Panc1 (cell line): ENCODE results near the gene GAL. TPM values are rescaled to one million over a fixed set of nuclear protein-coding genes. Genes with fewer than 3 reads are reported as not detected.

Source experiments
- ATAC-seq: fragments of 200-7000 bp; cut with Tn5 transposase; 2 replicates; pipeline ENCODE4 v1.9.1; 2020; ENCODE audit warnings: mild to moderate bottlenecking, moderate library complexity
- BruUV-seq: library from RNA; stranded (reverse); fragments of 400-500 nt; replicated peaks from 2 replicates; lab custom pipeline; 2021; lab: Mats Ljungman, UMichigan
- CTCF ChIA-PET: fragments of 300-600 bp; sonication (Branson Sonifier 250); formaldehyde crosslinking; loops from one replicate; lab custom pipeline; 2022; ENCODE audit warnings: antibody characterized with exemption; lab: Charles Lee
- POLR2A ChIA-PET: fragments of 300-600 bp; sonication (Branson Sonifier 250); formaldehyde crosslinking; loops from one replicate; lab custom pipeline; 2022; ENCODE audit warnings: antibody characterized with exemption; lab: Charles Lee
- DNase-seq: peaks from one replicate; pipeline ENCODE4 v3.0.0-alpha.2; 2010; ENCODE audit warnings: low read depth, low spot score
- H3K27ac ChIP-seq: 2 replicates; pipeline ENCODE4 v1.5.1; 2011; ENCODE audit warnings: mild to moderate bottlenecking, low read length, inconsistent platforms
- H3K27me3 ChIP-seq: fragments of 200-500 bp; sonication (Bioruptor generic); 2 replicates; pipeline ENCODE4 v1.6.0; 2014; ENCODE audit warnings: low read length, inconsistent platforms; ENCODE audit not compliant: control insufficient read depth, insufficient read depth
- H3K36me3 ChIP-seq: fragments of 200-500 bp; sonication (Bioruptor generic); 2 replicates; pipeline ENCODE4 v1.5.1; 2014; ENCODE audit warnings: inconsistent platforms, mild to moderate bottlenecking, low read length, moderate library complexity; ENCODE audit not compliant: control insufficient read depth, insufficient read depth
- H3K4me1 ChIP-seq: 2 replicates; pipeline ENCODE4 v1.5.1; 2011; ENCODE audit warnings: inconsistent platforms, mild to moderate bottlenecking, low read length, moderate library complexity; ENCODE audit not compliant: control insufficient read depth, insufficient read depth
- H3K4me3 ChIP-seq, 2 experiments: 2 replicates each; pipeline ENCODE4 v1.5.1; 2011 to 2012; ENCODE audit warnings: low read depth in 2 of 2, low read length in 2 of 2, mild to moderate bottlenecking in 2 of 2, inconsistent platforms in 1 of 2, moderate library complexity in 1 of 2
- H3K9me3 ChIP-seq: fragments of 200-500 bp; sonication (Bioruptor generic); 2 replicates; pipeline ENCODE4 v1.5.1; 2014; ENCODE audit warnings: low read depth, mild to moderate bottlenecking, inconsistent platforms, low read length, moderate library complexity; ENCODE audit not compliant: control insufficient read depth, insufficient read depth
- CTCF ChIP-seq: fragments of 450-650 bp; IDR thresholded peaks from 2 replicates; pipeline ENCODE4 v1.5.1; 2017; ENCODE audit warnings: mild to moderate bottlenecking
- POLR2AphosphoS5 ChIP-seq: IDR thresholded peaks from 2 replicates; pipeline ENCODE4 v1.6.1; 2012; ENCODE audit warnings: mild to moderate bottlenecking, low read depth, low read length, moderate library complexity
- SIN3A ChIP-seq: IDR thresholded peaks from 2 replicates; pipeline ENCODE4 v1.6.1; 2012; ENCODE audit warnings: low read depth, mild to moderate bottlenecking, low read length, moderate library complexity, borderline replicate concordance; ENCODE audit not compliant: insufficient read depth
- TCF7L2 ChIP-seq: IDR thresholded peaks from 2 replicates; pipeline ENCODE4 v1.6.1; 2011; ENCODE audit warnings: mild to moderate bottlenecking, low read depth, low read length, inconsistent platforms
- in situ Hi-C: cut with HindIII; loops from 2 replicates; pipeline ENCODE4 v1.10.0; 2016; ENCODE audit warnings: low sequenced_read_pairs, low pct_unique_long_range_greater_than_20kb
- intact Hi-C: fragments of 100-400 bp; cut with micrococcal nuclease; formaldehyde crosslinking; loops from one replicate; pipeline ENCODE4 v1.10.0; 2022; ENCODE audit not compliant: unreplicated experiment
- total RNA-seq: library from RNA; stranded (reverse); gene quantifications from one replicate; pipeline ENCODE4 v1.2.1, GENCODE V29; 2021; ENCODE audit not compliant: unreplicated experiment
- TF ChIP-seq, protein P1 (sequence below), 2 experiments: IDR thresholded peaks; 2 replicates each; pipeline ENCODE4 v1.6.1; 2011 to 2012; ENCODE audit warnings: low read depth in 2 of 2, control low read depth in 1 of 2, low read length in 1 of 2, mild to moderate bottlenecking in 1 of 2, moderate library complexity in 1 of 2; ENCODE audit not compliant: insufficient read depth in 1 of 2

GAL gene
- total RNA-seq, 1 experiment from 2014 or later, result 16.5 TPM

GRCh38 chr11:68689737-68690625, 5.6 kb downstream of the GAL start:
- Histone ChIP-seq H3K4me3 (no peak overlapping the region), H3K4me1 (no peaks in the 10 kb centered on the region), H3K27me3 (no peaks in the 10 kb centered on the region), H3K36me3 (no peaks in the 10 kb centered on the region), H3K9me3 (no peaks in the 10 kb centered on the region), H3K27ac (no peak overlapping the region)
- in situ Hi-C loops (no loop called here), intact Hi-C loops (no loop called here)
- ATAC-seq (no peak), DNase-seq (no peak)
- ChIA-PET CTCF (no interaction called here), POLR2A (no interaction called here)
- no peak for TF ChIP-seq TCF7L2
- TF ChIP-seq CTCF, result no peak
- no peak for TF ChIP-seq POLR2AphosphoS5
- TF ChIP-seq, protein P1, sequence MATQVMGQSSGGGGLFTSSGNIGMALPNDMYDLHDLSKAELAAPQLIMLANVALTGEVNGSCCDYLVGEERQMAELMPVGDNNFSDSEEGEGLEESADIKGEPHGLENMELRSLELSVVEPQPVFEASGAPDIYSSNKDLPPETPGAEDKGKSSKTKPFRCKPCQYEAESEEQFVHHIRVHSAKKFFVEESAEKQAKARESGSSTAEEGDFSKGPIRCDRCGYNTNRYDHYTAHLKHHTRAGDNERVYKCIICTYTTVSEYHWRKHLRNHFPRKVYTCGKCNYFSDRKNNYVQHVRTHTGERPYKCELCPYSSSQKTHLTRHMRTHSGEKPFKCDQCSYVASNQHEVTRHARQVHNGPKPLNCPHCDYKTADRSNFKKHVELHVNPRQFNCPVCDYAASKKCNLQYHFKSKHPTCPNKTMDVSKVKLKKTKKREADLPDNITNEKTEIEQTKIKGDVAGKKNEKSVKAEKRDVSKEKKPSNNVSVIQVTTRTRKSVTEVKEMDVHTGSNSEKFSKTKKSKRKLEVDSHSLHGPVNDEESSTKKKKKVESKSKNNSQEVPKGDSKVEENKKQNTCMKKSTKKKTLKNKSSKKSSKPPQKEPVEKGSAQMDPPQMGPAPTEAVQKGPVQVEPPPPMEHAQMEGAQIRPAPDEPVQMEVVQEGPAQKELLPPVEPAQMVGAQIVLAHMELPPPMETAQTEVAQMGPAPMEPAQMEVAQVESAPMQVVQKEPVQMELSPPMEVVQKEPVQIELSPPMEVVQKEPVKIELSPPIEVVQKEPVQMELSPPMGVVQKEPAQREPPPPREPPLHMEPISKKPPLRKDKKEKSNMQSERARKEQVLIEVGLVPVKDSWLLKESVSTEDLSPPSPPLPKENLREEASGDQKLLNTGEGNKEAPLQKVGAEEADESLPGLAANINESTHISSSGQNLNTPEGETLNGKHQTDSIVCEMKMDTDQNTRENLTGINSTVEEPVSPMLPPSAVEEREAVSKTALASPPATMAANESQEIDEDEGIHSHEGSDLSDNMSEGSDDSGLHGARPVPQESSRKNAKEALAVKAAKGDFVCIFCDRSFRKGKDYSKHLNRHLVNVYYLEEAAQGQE (IDR thresholded peaks at IDR 0.05; ENCODE audit: insufficient read depth in 1 of 2, low read depth in 2 of 2, low read length in 1 of 2), result no peak
- TF ChIP-seq SIN3A, result no peak
- no TSS peak for BruUV-seq

DNA sequence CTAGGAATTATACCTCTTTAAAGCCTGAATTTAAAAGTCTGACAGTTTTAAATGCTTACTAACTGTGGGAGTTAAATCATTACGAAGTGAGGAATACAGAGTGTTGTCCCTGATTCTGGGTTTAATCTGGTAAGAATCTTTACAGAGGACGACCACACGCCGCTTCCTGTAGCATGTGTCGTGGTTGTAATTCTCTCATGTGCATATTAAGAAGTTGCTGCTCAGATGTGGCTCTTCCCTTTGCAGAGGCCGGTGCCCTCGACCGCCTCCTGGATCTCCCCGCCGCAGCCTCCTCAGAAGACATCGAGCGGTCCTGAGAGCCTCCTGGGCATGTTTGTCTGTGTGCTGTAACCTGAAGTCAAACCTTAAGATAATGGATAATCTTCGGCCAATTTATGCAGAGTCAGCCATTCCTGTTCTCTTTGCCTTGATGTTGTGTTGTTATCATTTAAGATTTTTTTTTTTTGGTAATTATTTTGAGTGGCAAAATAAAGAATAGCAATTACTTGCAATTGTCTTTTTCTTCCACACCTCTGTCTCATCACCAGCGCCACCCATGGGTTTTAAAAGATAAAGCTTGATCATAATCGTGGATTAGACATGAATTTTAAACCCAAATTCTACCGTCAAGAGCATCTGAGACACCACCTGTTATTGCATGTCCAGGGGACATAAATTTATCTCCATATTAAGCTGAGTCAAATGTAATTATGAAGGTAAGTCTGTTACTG, 6.5 kb downstream of the GAL start:
- intact Hi-C loops, result no loop called here
- TF ChIP-seq, protein P1 (IDR thresholded peaks at IDR 0.05; ENCODE audit: insufficient read depth in 1 of 2, low read depth in 2 of 2, low read length in 1 of 2), result no peak
- TF ChIP-seq SIN3A, result no peak
- no peak for TF ChIP-seq TCF7L2
- no peak for TF ChIP-seq POLR2AphosphoS5
- no peak for TF ChIP-seq CTCF
- DNase-seq, result no peak
- ATAC-seq, result no peak
- Histone ChIP-seq H3K4me3 (no peak overlapping the region), H3K9me3 (no peaks in the 10 kb centered on the region), H3K4me1 (no peaks in the 10 kb centered on the region), H3K27me3 (no peaks in the 10 kb centered on the region), H3K36me3 (no peaks in the 10 kb centered on the region), H3K27ac (no peak overlapping the region)
- in situ Hi-C loops, result no loop called here
- CTCF ChIA-PET, result interaction anchor here (0.7 kb wide), 1 partner anchor 24 kb away, joined by 3 read pairs; no protein-coding TSS in a partner anchor
- POLR2A ChIA-PET, result no interaction called here
- no TSS peak for BruUV-seq
